HCT116 (cell line): ENCODE results near the gene EVL. TPM values are rescaled to one million over a fixed set of nuclear protein-coding genes. Genes with fewer than 3 reads are reported as not detected.
A peak's percentile ranks its signal among the peaks of the same experiment; 100 is the strongest.
"Not testable (repeated sequence)": the region's sequence is repeated elsewhere in the genome, so short reads cannot be mapped to it uniquely, and the experiment has no call there.

Source experiments
- ATAC-seq: fragments of 200-7000 bp; cut with Tn5 transposase; 2 replicates; pipeline ENCODE4 v1.9.1; 2020; ENCODE audit warnings: mild to moderate bottlenecking, moderate library complexity
- BruUV-seq: library from RNA; stranded (reverse); fragments of 400-500 nt; replicated peaks from 2 replicates; lab custom pipeline; 2021; lab: Mats Ljungman, UMichigan
- CTCF ChIA-PET: fragments of 300-600 bp; sonication (Branson Sonifier 250); formaldehyde crosslinking; loops from one replicate; lab custom pipeline; 2021; ENCODE audit warnings: antibody characterized with exemption; lab: Charles Lee
- POLR2A ChIA-PET: fragments of 300-600, 350-600 bp; sonication (Branson Sonifier 250); formaldehyde crosslinking; loops from one replicate; lab custom pipeline; 2021; ENCODE audit warnings: antibody characterized with exemption; lab: Charles Lee
- RAD21 ChIA-PET, 2 experiments: fragments of 300-600 bp; sonication (Branson Sonifier 250); formaldehyde crosslinking; loops; one replicate each; lab custom pipeline; 2023; ENCODE audit warnings: low total read pairs in 2 of 2; ENCODE audit not compliant: uncharacterized antibody in 2 of 2, unreplicated experiment in 2 of 2, low non-redundant PET in 1 of 2; lab: Charles Lee
- DNase-seq: peaks from one replicate; pipeline ENCODE4 v3.0.0-alpha.2; 2010; ENCODE audit warnings: low read depth, low spot score
- H2AFZ ChIP-seq: fragments of 200-600 bp; shearing (Covaris generic), sonication (generic); 2 replicates; pipeline ENCODE4 v1.6.1; 2017; ENCODE audit warnings: low read depth, mixed run types, mixed read lengths, antibody characterized with exemption, low read length; ENCODE audit not compliant: poor library complexity, severe bottlenecking
- H3K27ac ChIP-seq: 2 replicates; pipeline ENCODE4 v1.5.1; 2012; ENCODE audit warnings: low read depth, low read length
- H3K27me3 ChIP-seq: fragments of 200-600 bp; sonication (generic); 2 replicates; pipeline ENCODE4 v1.6.1; 2016; ENCODE audit warnings: mixed run types, low read length, mixed read lengths; ENCODE audit not compliant: insufficient read depth
- H3K36me3 ChIP-seq, 2 experiments: fragments of 200-500 bp in 1 of 2; fragments of 200-600 bp in 1 of 2; sonication (Bioruptor generic) in 1 of 2; sonication (generic) in 1 of 2; 2 replicates each; pipeline versions ENCODE4 v1.5.1 to v1.6.1; 2014 to 2016; ENCODE audit warnings: low read length in 2 of 2, inconsistent platforms in 1 of 2, mixed read lengths in 1 of 2, mixed run types in 1 of 2; ENCODE audit not compliant: insufficient read depth in 2 of 2, control insufficient read depth in 1 of 2
- H3K4me1 ChIP-seq, 2 experiments: fragments of 200-600 bp in 1 of 2; sonication (generic) in 1 of 2; 2 replicates each; pipeline versions ENCODE4 v1.5.1 to v1.6.1; 2012 to 2017; ENCODE audit warnings: low read length in 2 of 2, inconsistent platforms in 1 of 2, mild to moderate bottlenecking in 1 of 2, mixed read lengths in 1 of 2, mixed run types in 1 of 2, moderate library complexity in 1 of 2; ENCODE audit not compliant: insufficient read depth in 2 of 2, control insufficient read depth in 1 of 2
- H3K4me2 ChIP-seq: fragments of 200-600 bp; sonication (generic); 2 replicates; pipeline ENCODE4 v1.6.1; 2017; ENCODE audit warnings: mixed run types, low read length, mixed read lengths
- H3K4me3 ChIP-seq, 2 experiments: fragments of 200-600 bp in 1 of 2; sonication (generic) in 1 of 2; replicated peaks in 1 of 2; 2 replicates each; pipeline ENCODE4 v1.5.1; 2011 to 2016; ENCODE audit warnings: low read length in 2 of 2, control low read depth in 1 of 2, low read depth in 1 of 2, mild to moderate bottlenecking in 1 of 2, mixed read lengths in 1 of 2, mixed run types in 1 of 2
- H3K79me2 ChIP-seq: fragments of 200-600 bp; sonication (generic); 2 replicates; pipeline ENCODE4 v1.6.1; 2017; ENCODE audit warnings: mild to moderate bottlenecking, mixed run types, low read length, moderate library complexity, mixed read lengths; ENCODE audit not compliant: insufficient read depth
- H3K9ac ChIP-seq: fragments of 200-600 bp; sonication (generic); 2 replicates; pipeline ENCODE4 v1.6.1; 2016; ENCODE audit warnings: low read length, mixed read lengths
- H3K9me2 ChIP-seq: fragments of 200-600 bp; sonication (generic), shearing (Covaris generic); 2 replicates; pipeline ENCODE4 v1.6.1; 2017; ENCODE audit warnings: mixed run types, mild to moderate bottlenecking, moderate library complexity; ENCODE audit not compliant: insufficient read depth
- H3K9me3 ChIP-seq, 2 experiments: fragments of 200-500 bp in 1 of 2; fragments of 200-600 bp in 1 of 2; sonication (Bioruptor generic) in 1 of 2; sonication (generic) in 1 of 2; 2 replicates each; pipeline ENCODE4 v1.6.1; 2014 to 2017; ENCODE audit warnings: low read length in 2 of 2, mixed read lengths in 2 of 2, inconsistent platforms in 1 of 2, low read depth in 1 of 2, mild to moderate bottlenecking in 1 of 2, mixed run types in 1 of 2, moderate library complexity in 1 of 2; ENCODE audit not compliant: control insufficient read depth in 1 of 2, insufficient read depth in 1 of 2
- H4K20me1 ChIP-seq: fragments of 200-600 bp; sonication (generic), shearing (Covaris generic); 2 replicates; pipeline ENCODE4 v1.6.1; 2017; ENCODE audit warnings: mixed run types, mild to moderate bottlenecking, moderate library complexity; ENCODE audit not compliant: insufficient read depth
- ATF3 ChIP-seq: IDR thresholded peaks from 2 replicates; pipeline ENCODE4 v1.6.1; 2012
- CEBPB ChIP-seq: IDR thresholded peaks from 2 replicates; pipeline ENCODE4 v1.6.1; 2012; ENCODE audit warnings: low read depth
- EGR1 ChIP-seq: IDR thresholded peaks from 2 replicates; pipeline ENCODE4 v1.6.1; 2012; ENCODE audit warnings: low read depth
- EZH2 ChIP-seq: fragments of 200-600 bp; sonication (generic); IDR thresholded peaks from 2 replicates; pipeline ENCODE4 v1.6.1; 2017; ENCODE audit warnings: antibody characterized with exemption, mixed run types
- EZH2phosphoT487 ChIP-seq: fragments of 200-600 bp; IDR thresholded peaks from 2 replicates; pipeline ENCODE4 v1.6.1; 2018; ENCODE audit warnings: antibody characterized with exemption, borderline replicate concordance
- JUND ChIP-seq: IDR thresholded peaks from 2 replicates; pipeline ENCODE4 v1.6.1; 2012
- MAX ChIP-seq: IDR thresholded peaks from 2 replicates; pipeline ENCODE4 v1.6.1; 2012
- POLR2AphosphoS5 ChIP-seq: IDR thresholded peaks from 2 replicates; pipeline ENCODE4 v1.6.1; 2011; ENCODE audit warnings: mild to moderate bottlenecking, low read depth, low read length, moderate library complexity
- SIN3A ChIP-seq: IDR thresholded peaks from 2 replicates; pipeline ENCODE4 v1.6.1; 2012; ENCODE audit warnings: low read depth
- TCF7L2 ChIP-seq: IDR thresholded peaks from 2 replicates; pipeline ENCODE4 v1.7.0; 2011; ENCODE audit warnings: borderline replicate concordance, inconsistent platforms; ENCODE audit not compliant: insufficient read depth, insufficient read length; ENCODE audit errors: extremely low read depth
- YY1 ChIP-seq: IDR thresholded peaks from 2 replicates; pipeline ENCODE4 v1.6.1; 2011; ENCODE audit warnings: low read length, low read depth, moderate library complexity, mild to moderate bottlenecking; ENCODE audit not compliant: insufficient replicate concordance; ENCODE audit errors: extremely low read depth
- ZBTB33 ChIP-seq: IDR thresholded peaks from 2 replicates; pipeline ENCODE4 v1.6.1; 2011; ENCODE audit warnings: mild to moderate bottlenecking, low read length, moderate library complexity; ENCODE audit not compliant: insufficient replicate concordance; ENCODE audit errors: extremely low read depth
- ZNF274 ChIP-seq: fragments of 200-500 bp; sonication (Bioruptor generic); IDR thresholded peaks from 2 replicates; pipeline ENCODE4 v1.6.1; 2014; ENCODE audit warnings: mild to moderate bottlenecking, low read depth, low read length, inconsistent platforms
- intact Hi-C: fragments of 100-400 bp; cut with micrococcal nuclease; formaldehyde crosslinking; loops from 2 replicates; pipeline ENCODE4 v1.10.0; 2022
- total RNA-seq: library from RNA; stranded (reverse); gene quantifications from one replicate; pipeline ENCODE4 v1.2.1, GENCODE V29; 2021; ENCODE audit not compliant: unreplicated experiment

EVL gene
- total RNA-seq, 1 experiment from 2014 or later = 19.9 TPM

- H3K9me2 ChIP-seq, H3K27me3 ChIP-seq, H3K4me3 ChIP-seq, H3K4me1 ChIP-seq, H3K36me3 ChIP-seq, H3K79me2 ChIP-seq, H4K20me1 ChIP-seq, CTCF ChIA-PET, H3K9me3 ChIP-seq, BruUV-seq, POLR2A ChIA-PET, intact Hi-C loops, H2AFZ ChIP-seq, ATAC-seq, H3K9ac ChIP-seq, DNase-seq, H3K4me2 ChIP-seq, H3K27ac ChIP-seq, RAD21 ChIA-PET: not testable (repeated sequence)
These were observed 116.8 kb downstream of the EVL start for GRCh38 chr14:100181876-100182551.

- intact Hi-C loops = no loop called here
- ATAC-seq = peak; percentile 18; the same call in 1 of the 2 replicates
- TF ChIP-seq YY1 (no peak), CEBPB (no peak), SIN3A (no peak), ATF3 (no peak), TCF7L2 (no peak), ZNF274 (no peak), EZH2phosphoT487 (no peak), EGR1 (no peak), POLR2AphosphoS5 (no peak), MAX (no peak), EZH2 (no peak), JUND (no peak), ZBTB33 (no peak)
These were observed 122.1 kb downstream of the EVL start for GRCh38 chr14:100187247-100187833.

More at GRCh38 chr14:100187247-100187833, 122.1 kb downstream of the EVL start:
- no peaks in the 10 kb centered on the region for H3K27me3 ChIP-seq
- CTCF ChIA-PET = no interaction called here
- RAD21 ChIA-PET = no interaction called here
- BruUV-seq = no TSS peak
- no peaks in the 10 kb centered on the region for H3K36me3 ChIP-seq
- no peaks in the 10 kb centered on the region for H3K9me2 ChIP-seq
- H3K9ac ChIP-seq = no peak overlapping the region
- no peaks in the 10 kb centered on the region for H3K79me2 ChIP-seq
- no peaks in the 10 kb centered on the region for H3K9me3 ChIP-seq
- no peaks in the 10 kb centered on the region for H4K20me1 ChIP-seq
- POLR2A ChIA-PET = no interaction called here
- no peak overlapping the region for H2AFZ ChIP-seq
- no peak overlapping the region for H3K27ac ChIP-seq
- H3K4me1 ChIP-seq = peaks cover 2 to 21% of the 10 kb centered on the region in 2 experiments
- no peak overlapping the region for H3K4me2 ChIP-seq
- no peak for DNase-seq
- H3K4me3 ChIP-seq = no peak overlapping the region
